A673 (cell line): ENCODE data around the gene ATXN7L3B. TPM values are rescaled to one million over a fixed set of nuclear protein-coding genes. Genes with fewer than 3 reads are reported as not detected.

Experiments
- BruUV-seq: library from RNA; stranded (reverse); fragments of 400-500 nt; replicated peaks from 2 replicates; lab custom pipeline; 2021; lab: Mats Ljungman, UMichigan
- CTCF ChIA-PET: fragments of 300-600 bp; sonication (Branson Sonifier 250); formaldehyde crosslinking; loops from one replicate; lab custom pipeline; 2022; ENCODE audit warnings: antibody characterized with exemption; lab: Charles Lee
- POLR2A ChIA-PET: fragments of 300-600 bp; sonication (Branson Sonifier 250); formaldehyde crosslinking; loops from one replicate; lab custom pipeline; 2022; ENCODE audit warnings: antibody characterized with exemption; ENCODE audit not compliant: low non-redundant PET; lab: Charles Lee
- DNase-seq: peaks from one replicate; pipeline ENCODE4 v3.0.0-alpha.2; 2015; ENCODE audit warnings: low spot score
- H3K27ac ChIP-seq: fragments of 200-600 bp; sonication (generic); 2 replicates; pipeline ENCODE4 v1.5.1; 2016; ENCODE audit warnings: mixed run types, low read depth, mild to moderate bottlenecking, mixed read lengths, antibody characterized with exemption, low read length; ENCODE audit not compliant: poor library complexity, severe bottlenecking
- H3K27me3 ChIP-seq: fragments of 200-600 bp; sonication (generic); replicated peaks from 2 replicates; pipeline ENCODE4 v1.6.1; 2017; ENCODE audit warnings: mixed run types, low read depth, mild to moderate bottlenecking, mixed read lengths, antibody characterized with exemption, low read length; ENCODE audit not compliant: insufficient read depth, poor library complexity
- H3K36me3 ChIP-seq: fragments of 200-600 bp; sonication (generic); 2 replicates; pipeline ENCODE4 v1.6.1; 2016; ENCODE audit warnings: mixed run types, mild to moderate bottlenecking, mixed read lengths, antibody characterized with exemption, low read length; ENCODE audit not compliant: insufficient read depth, poor library complexity, severe bottlenecking
- H3K4me1 ChIP-seq: fragments of 200-600 bp; sonication (generic); 2 replicates; pipeline ENCODE4 v1.6.1; 2017; ENCODE audit warnings: mixed run types, mild to moderate bottlenecking, mixed read lengths, antibody characterized with exemption, low read length; ENCODE audit not compliant: insufficient read depth, poor library complexity, severe bottlenecking
- H3K4me3 ChIP-seq: fragments of 200-600 bp; sonication (generic); 2 replicates; pipeline ENCODE4 v1.5.1; 2016; ENCODE audit warnings: low read depth, mixed run types, mild to moderate bottlenecking, mixed read lengths, low read length; ENCODE audit not compliant: poor library complexity, severe bottlenecking
- H3K9me3 ChIP-seq: fragments of 200-600 bp; sonication (generic); 2 replicates; pipeline ENCODE4 v1.6.1; 2016; ENCODE audit warnings: mixed run types, low read depth, mild to moderate bottlenecking, mixed read lengths, antibody characterized with exemption, low read length; ENCODE audit not compliant: poor library complexity, severe bottlenecking
- EZH2 ChIP-seq: fragments of 200-600 bp; sonication (generic); IDR thresholded peaks from 2 replicates; pipeline ENCODE4 v1.6.1; 2017; ENCODE audit warnings: borderline replicate concordance, low read depth, mild to moderate bottlenecking, mixed read lengths, antibody characterized with exemption, low read length; ENCODE audit not compliant: poor library complexity, severe bottlenecking
- intact Hi-C: fragments of 100-400 bp; cut with micrococcal nuclease; formaldehyde crosslinking; loops from one replicate; pipeline ENCODE4 v1.10.0; 2022; ENCODE audit not compliant: unreplicated experiment
- total RNA-seq: library from RNA; stranded (reverse); gene quantifications from 2 replicates; pipeline ENCODE4 v1.2.3, GENCODE V29; 2021
- TF ChIP-seq, protein P1 (sequence below): fragments of 300-800, 200-600 bp; sonication (generic); conservative IDR thresholded peaks from 2 replicates; pipeline ENCODE4 v1.5.1; 2017; ENCODE audit warnings: low read depth, mild to moderate bottlenecking, antibody characterized with exemption, low read length, moderate library complexity, mixed read lengths

Gene ATXN7L3B
- total RNA-seq, 1 experiment from 2014 or later, result 42.2 TPM

DNA sequence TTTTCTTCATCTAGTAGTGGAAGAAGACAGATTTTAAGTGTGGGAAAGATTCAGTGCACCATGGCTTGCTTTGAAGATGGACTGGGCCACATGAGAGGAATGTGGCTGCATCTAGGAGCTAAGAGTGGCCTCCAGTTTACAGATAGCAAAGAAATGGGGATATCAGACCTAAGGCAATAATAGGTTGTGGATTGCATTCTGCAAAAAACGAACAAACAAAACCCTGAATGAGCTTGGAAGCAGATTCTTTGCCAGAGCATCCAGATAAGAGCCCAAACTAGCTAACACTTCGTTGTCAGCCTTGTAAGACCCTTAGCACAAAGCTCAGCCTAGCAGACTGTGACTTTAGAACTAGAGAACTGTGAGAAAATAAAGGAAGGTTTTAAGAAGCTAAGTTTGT is 9.6 kb downstream of the ATXN7L3B start:
- TF ChIP-seq, protein P1, sequence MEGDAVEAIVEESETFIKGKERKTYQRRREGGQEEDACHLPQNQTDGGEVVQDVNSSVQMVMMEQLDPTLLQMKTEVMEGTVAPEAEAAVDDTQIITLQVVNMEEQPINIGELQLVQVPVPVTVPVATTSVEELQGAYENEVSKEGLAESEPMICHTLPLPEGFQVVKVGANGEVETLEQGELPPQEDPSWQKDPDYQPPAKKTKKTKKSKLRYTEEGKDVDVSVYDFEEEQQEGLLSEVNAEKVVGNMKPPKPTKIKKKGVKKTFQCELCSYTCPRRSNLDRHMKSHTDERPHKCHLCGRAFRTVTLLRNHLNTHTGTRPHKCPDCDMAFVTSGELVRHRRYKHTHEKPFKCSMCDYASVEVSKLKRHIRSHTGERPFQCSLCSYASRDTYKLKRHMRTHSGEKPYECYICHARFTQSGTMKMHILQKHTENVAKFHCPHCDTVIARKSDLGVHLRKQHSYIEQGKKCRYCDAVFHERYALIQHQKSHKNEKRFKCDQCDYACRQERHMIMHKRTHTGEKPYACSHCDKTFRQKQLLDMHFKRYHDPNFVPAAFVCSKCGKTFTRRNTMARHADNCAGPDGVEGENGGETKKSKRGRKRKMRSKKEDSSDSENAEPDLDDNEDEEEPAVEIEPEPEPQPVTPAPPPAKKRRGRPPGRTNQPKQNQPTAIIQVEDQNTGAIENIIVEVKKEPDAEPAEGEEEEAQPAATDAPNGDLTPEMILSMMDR, result no peak
- TF ChIP-seq EZH2, result no peak
- no peak overlapping the region for H3K27ac ChIP-seq
- peaks cover 10% of the 10 kb centered on the region for H3K36me3 ChIP-seq
- intact Hi-C loops, result no loop called here
- H3K4me3 ChIP-seq, result no peak overlapping the region
- no TSS peak for BruUV-seq
- H3K27me3 ChIP-seq, result no peaks in the 10 kb centered on the region
- DNase-seq, result no peak
- POLR2A ChIA-PET, result interaction anchor here (0.6 kb wide), 1 partner anchor 428 kb away, joined by 3 read pairs; no protein-coding TSS in a partner anchor
- H3K9me3 ChIP-seq, result no peaks in the 10 kb centered on the region
- CTCF ChIA-PET, result interaction anchor here (0.7 kb wide), 1 partner anchor 100 kb away, joined by 6 read pairs; no protein-coding TSS in a partner anchor
- H3K4me1 ChIP-seq, result no peaks in the 10 kb centered on the region

DNA sequence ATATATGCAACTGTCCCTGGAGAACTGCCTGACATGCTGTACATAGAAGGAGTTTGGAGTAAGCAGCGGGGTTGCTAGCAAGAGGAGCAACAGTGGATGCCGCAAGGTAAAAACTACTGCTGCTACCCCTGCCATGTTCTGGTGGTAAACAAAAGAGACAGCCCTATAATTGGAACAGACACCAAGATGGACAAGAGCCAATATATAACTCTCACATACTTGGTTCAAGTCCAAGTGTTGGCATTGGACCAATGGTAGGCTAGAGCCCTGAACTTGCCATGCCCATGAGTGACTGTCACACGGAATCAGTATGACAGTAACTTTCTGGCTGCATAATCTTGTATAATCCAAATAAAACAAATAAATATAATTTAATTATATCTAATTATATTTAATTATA is 13.7 kb downstream of the ATXN7L3B start:
- POLR2A ChIA-PET, result no interaction called here

DNA sequence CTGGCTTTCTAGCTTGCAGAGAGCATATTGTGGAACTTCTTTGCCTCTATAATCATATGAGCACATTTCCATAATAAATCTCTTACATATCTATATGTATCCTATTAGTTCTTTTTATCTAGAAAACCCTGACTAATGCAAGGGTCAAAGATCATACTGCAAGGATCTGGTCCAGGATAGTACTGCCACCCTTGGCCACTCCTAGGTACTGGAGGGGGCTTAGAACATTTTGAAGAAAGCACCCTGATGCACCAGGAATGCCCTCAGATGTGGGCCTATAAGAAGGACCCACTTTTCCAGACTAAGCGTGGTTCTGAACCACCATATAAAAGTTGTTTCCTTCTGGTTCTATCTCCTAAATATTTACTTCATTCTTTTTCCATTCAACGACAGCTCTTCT is 14.6 kb downstream of the ATXN7L3B start:
- BruUV-seq, result no TSS peak
- Histone ChIP-seq H3K9me3 (no peaks in the 10 kb centered on the region), H3K36me3 (no peaks in the 10 kb centered on the region), H3K27me3 (no peaks in the 10 kb centered on the region), H3K27ac (no peak overlapping the region), H3K4me3 (no peak overlapping the region), H3K4me1 (no peaks in the 10 kb centered on the region)
- TF ChIP-seq, protein P1, result no peak; the same call in 1 of the 2 replicates
- TF ChIP-seq EZH2, result no peak
- CTCF ChIA-PET, result no interaction called here
- no peak for DNase-seq
- POLR2A ChIA-PET, result no interaction called here
- intact Hi-C loops, result no loop called here

More for the DNA sequence above, 13.7 kb downstream of the ATXN7L3B start:
- Histone ChIP-seq H3K4me1 (no peaks in the 10 kb centered on the region), H3K9me3 (no peaks in the 10 kb centered on the region), H3K27ac (no peak overlapping the region), H3K4me3 (no peak overlapping the region), H3K27me3 (no peaks in the 10 kb centered on the region), H3K36me3 (no peaks in the 10 kb centered on the region)
- no TSS peak for BruUV-seq
- CTCF ChIA-PET, result no interaction called here
- TF ChIP-seq, protein P1, result no peak
- TF ChIP-seq EZH2, result no peak
- DNase-seq, result peak; percentile 15
- intact Hi-C loops, result no loop called here
